Skin epidermis (tissue), 12 donors: ENCODE measurements around the gene RNPC3.
A peak's percentile ranks its signal among the peaks of the same experiment; 100 is the strongest.
"Not testable (repeated sequence)": the region's sequence is repeated elsewhere in the genome, so short reads cannot be mapped to it uniquely, and the experiment has no call there.

Source experiments
- H3K27ac ChIP-seq, 21 experiments: fragments of 200-600 bp; sonication (generic) in 11 of 21; one replicate each; pipeline ENCODE4 v1.5.0; 2020; ENCODE audit warnings: mild to moderate bottlenecking in 3 of 21, inconsistent platforms in 2 of 21, moderate library complexity in 2 of 21
- H3K4me3 ChIP-seq, 7 experiments: fragments of 200-600 bp; sonication (generic) in 2 of 7; one replicate each; pipeline ENCODE4 v1.5.0; 2020; ENCODE audit warnings: inconsistent platforms in 2 of 7, mild to moderate bottlenecking in 2 of 7, moderate library complexity in 1 of 7

The RNPC3 gene

DNA sequence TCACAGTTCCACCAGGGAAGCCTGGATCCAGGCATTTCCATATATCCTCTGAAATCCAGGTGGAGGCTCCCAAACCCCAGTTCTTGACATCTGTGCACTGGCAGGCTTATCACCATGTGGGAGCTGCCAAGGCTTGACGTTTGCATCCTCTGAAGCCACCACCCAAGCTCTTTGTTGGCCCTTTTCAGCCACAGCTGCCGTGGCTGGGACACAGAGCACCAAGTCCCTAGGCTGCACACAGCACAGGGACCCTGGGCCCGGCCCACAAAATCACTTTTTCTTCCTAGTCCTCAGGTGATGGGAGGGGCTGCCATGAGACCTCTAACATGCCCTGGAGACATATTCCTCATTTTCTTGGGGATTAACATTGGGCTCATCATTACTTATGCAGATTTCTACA, 22.3 kb downstream of the RNPC3 start:
- no peak overlapping the region for H3K4me3 ChIP-seq
- no peak overlapping the region for H3K27ac ChIP-seq

- Histone ChIP-seq H3K4me3 (no peak overlapping the region), H3K27ac (no peak overlapping the region)
Measured at GRCh38 chr1:103560427-103560826, 34.9 kb downstream of the RNPC3 start.

DNA sequence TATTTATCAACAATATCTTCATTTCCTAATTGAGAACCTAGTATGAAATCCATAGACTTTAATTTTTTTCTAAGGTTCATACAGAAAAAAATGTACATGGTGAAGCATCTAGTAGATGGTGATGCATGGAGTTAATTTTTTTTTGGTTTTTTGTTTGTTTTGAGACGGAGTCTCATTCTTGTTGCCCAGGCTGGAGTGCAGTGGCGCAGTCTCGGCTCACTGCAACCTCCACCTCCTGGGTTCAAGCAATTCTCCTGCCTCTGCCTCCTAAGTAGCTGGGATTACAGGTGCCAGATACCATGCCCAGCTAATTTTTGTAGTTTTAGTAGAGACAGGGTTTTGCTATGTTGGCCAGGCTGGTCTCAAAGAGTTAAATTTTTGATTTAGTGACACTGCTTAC, 35.6 kb downstream of the RNPC3 start:
- peak overlapping the region in 7 of 21 experiments; percentile 33 to 73 (median 66) for H3K27ac ChIP-seq
- not testable (repeated sequence) for H3K4me3 ChIP-seq

- H3K4me3 ChIP-seq, result no peak overlapping the region
- peak overlapping the region in 10 of 21 experiments; percentile 28 to 73 (median 56) for H3K27ac ChIP-seq
Measured at GRCh38 chr1:103561643-103562395, 36.3 kb downstream of the RNPC3 start.

DNA sequence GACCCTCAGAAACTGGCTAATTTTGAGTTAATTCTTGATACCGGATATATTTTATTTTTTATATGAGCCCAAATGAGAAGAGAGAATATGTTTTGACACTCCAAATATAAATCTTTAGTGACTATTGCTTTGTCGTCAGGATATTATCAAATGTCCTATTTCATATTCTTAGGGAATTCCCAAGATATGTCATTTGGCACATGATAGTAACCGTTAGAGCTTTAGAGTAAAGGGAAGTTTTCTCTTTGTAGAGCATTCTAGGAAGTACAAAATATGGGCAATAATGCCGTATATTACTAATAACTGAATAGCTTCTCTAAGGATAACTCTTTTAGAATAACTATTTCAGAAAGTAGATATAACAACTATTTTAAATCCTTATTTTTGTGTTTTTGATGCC, 37.6 kb downstream of the RNPC3 start:
- peak overlapping the region in 4 of 21 experiments; percentile 66 to 73 (median 70) for H3K27ac ChIP-seq

DNA sequence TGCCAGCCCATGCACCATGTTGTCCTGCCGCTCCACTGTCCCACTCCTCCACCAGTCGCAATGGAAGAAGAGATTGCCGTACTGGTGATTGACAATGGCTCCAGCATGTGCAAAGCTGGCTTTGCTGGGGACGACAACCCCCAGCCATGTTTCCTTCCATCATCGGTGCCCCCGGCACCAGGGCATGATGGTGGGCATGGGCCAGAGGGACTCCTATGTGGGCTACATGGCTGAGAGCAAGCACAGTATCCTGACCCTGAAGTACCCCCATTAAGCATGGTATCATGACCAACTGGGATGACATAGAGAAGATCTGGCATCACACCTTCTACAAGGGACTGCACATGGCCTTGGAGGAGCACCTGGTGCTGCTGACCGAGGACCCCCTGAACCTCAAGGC, 44.0 kb downstream of the RNPC3 start:
- no peak overlapping the region for H3K4me3 ChIP-seq

More for the DNA sequence above, 37.6 kb downstream of the RNPC3 start:
- no peak overlapping the region for H3K4me3 ChIP-seq

DNA sequence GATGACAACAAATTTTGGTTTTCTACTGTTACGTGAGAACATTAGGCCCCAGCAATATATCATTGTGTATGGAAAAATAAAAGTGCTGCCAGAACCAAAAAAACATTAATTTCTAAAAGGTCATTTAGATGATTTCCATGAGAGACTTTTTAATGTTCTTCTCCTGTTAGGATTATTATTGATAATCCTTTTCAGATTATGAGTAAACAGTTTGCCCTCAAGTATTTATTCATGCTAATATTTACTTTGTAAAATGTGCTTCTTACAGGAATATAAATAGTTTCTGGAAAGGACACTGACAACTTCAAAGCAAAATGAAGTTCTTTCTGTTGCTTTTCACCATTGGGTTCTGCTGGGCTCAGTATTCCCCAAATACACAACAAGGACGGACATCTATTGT, 45.8 kb downstream of the RNPC3 start, which contains the start of gene AMY2B:
TSS of gene AMY2B (plus strand) at position 301 of the 400 bp plus-strand sequence. CDS start at position 315, 14 bp downstream.
- H3K27ac ChIP-seq, H3K4me3 ChIP-seq: not testable (repeated sequence)

More for the DNA sequence above, 44.0 kb downstream of the RNPC3 start:
- H3K27ac ChIP-seq, result no peak overlapping the region

DNA sequence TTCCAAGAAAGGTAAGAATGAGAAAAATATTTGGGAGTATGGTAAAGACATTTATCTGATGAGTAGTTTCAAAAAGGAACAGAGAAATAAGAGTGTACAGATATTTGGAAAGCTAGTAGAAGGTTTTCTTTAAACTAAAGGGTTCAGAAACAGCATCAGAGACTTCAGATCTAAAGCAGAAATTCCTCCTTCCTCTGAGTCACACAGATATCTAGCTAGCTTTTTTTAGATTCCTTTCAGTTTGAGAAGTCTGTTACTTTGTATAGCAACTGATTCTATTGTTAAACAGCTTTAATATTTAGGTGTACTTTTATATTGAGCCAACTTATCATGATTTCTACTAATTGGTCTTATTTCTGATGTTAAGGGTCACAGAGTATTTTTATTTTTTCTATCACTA, 50.6 kb downstream of the RNPC3 start:
- Histone ChIP-seq H3K27ac (no peak overlapping the region), H3K4me3 (no peak overlapping the region)

DNA sequence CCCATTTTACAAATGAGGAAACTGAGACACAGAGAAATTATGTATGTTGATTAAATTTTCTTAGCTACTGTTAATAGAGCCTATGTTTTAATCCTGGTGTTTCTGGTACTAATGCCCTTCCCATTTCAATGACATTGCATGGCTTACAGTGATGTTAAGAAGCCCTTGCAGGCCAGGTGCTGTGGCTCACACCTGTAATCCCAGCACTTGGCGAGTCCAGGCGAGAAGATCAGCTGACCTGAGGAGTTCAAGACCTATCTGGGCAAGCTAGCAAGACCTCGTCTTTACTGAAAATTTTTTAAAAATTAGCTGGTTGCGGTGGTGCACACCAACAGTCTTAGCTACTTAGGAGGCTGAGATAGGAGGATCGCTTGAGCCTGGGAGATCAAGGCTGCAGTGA, 51.3 kb downstream of the RNPC3 start:
- not testable (repeated sequence) for H3K4me3 ChIP-seq

GRCh38 chr1:103582464-103582863, 57.0 kb downstream of the RNPC3 start:
- Histone ChIP-seq H3K27ac (no peak overlapping the region), H3K4me3 (no peak overlapping the region)

More for the DNA sequence above, 51.3 kb downstream of the RNPC3 start:
- not testable (repeated sequence) for H3K27ac ChIP-seq

DNA sequence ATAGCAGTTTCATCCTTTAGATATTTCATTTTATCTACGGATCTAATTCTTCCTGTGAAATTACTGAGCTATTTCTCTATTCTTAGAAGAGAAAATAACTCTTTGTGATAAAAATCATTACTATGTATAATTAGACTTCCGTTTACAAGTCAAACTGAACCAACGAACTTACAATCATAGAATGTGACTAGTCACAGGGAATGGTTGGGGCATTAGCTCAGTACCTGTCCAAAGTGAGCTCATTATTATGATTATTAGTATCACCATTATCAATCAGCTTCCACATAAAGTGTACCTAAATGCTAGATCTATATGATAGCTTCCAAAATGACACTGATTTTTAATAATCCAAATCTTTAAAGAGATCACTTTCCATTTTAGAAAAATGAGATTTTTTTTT, 58.4 kb downstream of the RNPC3 start:
- no peak overlapping the region for H3K27ac ChIP-seq
- no peak overlapping the region for H3K4me3 ChIP-seq

DNA sequence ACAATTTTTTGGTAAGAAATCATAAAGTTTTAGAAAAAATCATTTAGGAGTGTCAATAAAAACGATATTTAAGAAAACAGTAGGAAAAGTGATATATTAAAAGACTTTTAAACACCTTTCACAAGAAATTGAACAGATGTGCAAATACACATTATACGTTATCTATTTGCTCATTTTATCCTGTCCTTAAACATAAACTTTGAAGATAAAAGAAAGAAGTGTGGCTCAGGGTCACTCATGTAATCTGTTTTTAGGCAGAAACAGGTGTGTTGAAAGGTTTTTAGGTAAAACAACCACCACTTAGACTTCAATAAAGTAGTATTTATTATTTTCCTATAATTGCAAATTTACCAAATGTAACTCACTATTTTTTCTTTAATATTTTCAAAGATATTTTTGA, 59.0 kb downstream of the RNPC3 start:
- no peak overlapping the region for H3K27ac ChIP-seq
- no peak overlapping the region for H3K4me3 ChIP-seq

DNA sequence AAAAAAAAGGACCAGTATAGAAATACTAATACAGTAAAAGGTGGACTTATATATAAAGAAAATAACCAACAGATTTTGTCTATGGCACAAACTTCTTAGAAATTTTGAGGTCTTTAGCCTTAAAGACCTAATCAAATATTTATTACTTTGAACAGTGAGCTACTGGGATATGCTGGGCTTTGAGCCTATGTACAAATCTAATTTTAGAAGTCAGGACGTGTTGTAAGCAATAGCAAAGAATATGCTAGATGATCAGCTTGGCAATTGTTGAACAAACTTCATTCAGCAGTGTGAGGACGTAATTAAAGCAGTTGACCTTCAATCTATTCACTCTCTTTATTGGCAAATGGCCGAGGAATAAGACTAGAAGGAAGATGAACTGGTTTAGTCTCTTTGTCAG, 77.2 kb downstream of the RNPC3 start:
- H3K4me3 ChIP-seq, H3K27ac ChIP-seq: not testable (repeated sequence)
